OCI-LY7 (cell line): Measurements from ENCODE around the gene CSNK1E. TPM values are rescaled to one million over a fixed set of nuclear protein-coding genes. Genes with fewer than 3 reads are reported as not detected.

ENCODE experiments used
- BruUV-seq: library from RNA; stranded (reverse); fragments of 400-500 nt; replicated peaks from 2 replicates; lab custom pipeline; 2021; lab: Mats Ljungman, UMichigan
- CTCF ChIA-PET: fragments of 300-600 bp; sonication (Branson Sonifier 250); formaldehyde crosslinking; loops from one replicate; lab custom pipeline; 2022; ENCODE audit warnings: antibody characterized with exemption; ENCODE audit not compliant: unreplicated experiment; lab: Charles Lee
- POLR2A ChIA-PET: fragments of 300-600 bp; sonication (Branson Sonifier 250); formaldehyde crosslinking; loops from one replicate; lab custom pipeline; 2022; ENCODE audit warnings: antibody characterized with exemption; lab: Charles Lee
- DNase-seq: peaks from one replicate; pipeline ENCODE4 v3.0.0-alpha.2; 2015; ENCODE audit warnings: low spot score
- H2AFZ ChIP-seq: fragments of 200-600 bp; sonication (generic), shearing (Covaris generic); 2 replicates; pipeline ENCODE4 v1.6.1; 2014; ENCODE audit warnings: mild to moderate bottlenecking, antibody characterized with exemption, low read length, moderate library complexity
- H3K27ac ChIP-seq: fragments of 200-600 bp; sonication (generic); 2 replicates; pipeline ENCODE4 v1.5.1; 2014; ENCODE audit warnings: mixed run types, low read depth, mild to moderate bottlenecking, moderate library complexity, low read length, inconsistent platforms; ENCODE audit not compliant: poor library complexity, severe bottlenecking
- H3K36me3 ChIP-seq: fragments of 200-600 bp; sonication (generic); 2 replicates; pipeline ENCODE4 v1.6.1; 2014; ENCODE audit warnings: mild to moderate bottlenecking, antibody characterized with exemption, low read length, moderate library complexity, mixed read lengths; ENCODE audit not compliant: insufficient read depth
- H3K4me1 ChIP-seq: fragments of 200-600 bp; sonication (generic); 2 replicates; pipeline ENCODE4 v1.5.1; 2014; ENCODE audit warnings: mild to moderate bottlenecking, low read length; ENCODE audit not compliant: insufficient read depth, poor library complexity, severe bottlenecking
- H3K4me2 ChIP-seq: fragments of 200-600 bp; sonication (generic); 2 replicates; pipeline ENCODE4 v1.6.1; 2014; ENCODE audit warnings: mild to moderate bottlenecking, low read length
- H3K4me3 ChIP-seq: fragments of 200-600 bp; sonication (generic); 2 replicates; pipeline ENCODE4 v1.5.1; 2014; ENCODE audit warnings: mild to moderate bottlenecking, low read depth, low read length; ENCODE audit not compliant: poor library complexity, severe bottlenecking
- H3K79me2 ChIP-seq: fragments of 200-600 bp; sonication (generic); 2 replicates; pipeline ENCODE4 v1.6.1; 2016; ENCODE audit warnings: low read depth, mild to moderate bottlenecking, low read length, moderate library complexity, mixed read lengths; ENCODE audit not compliant: insufficient read depth
- H3K9me2 ChIP-seq: fragments of 200-600 bp; sonication (generic); 2 replicates; pipeline ENCODE4 v1.6.1; 2016; ENCODE audit warnings: mild to moderate bottlenecking, low read length, mixed read lengths; ENCODE audit not compliant: insufficient read depth
- H3K9me3 ChIP-seq: fragments of 200-600 bp; sonication (generic); 2 replicates; pipeline ENCODE4 v1.6.1; 2014; ENCODE audit warnings: mild to moderate bottlenecking, mixed run types, low read length, mixed read lengths
- H4K20me1 ChIP-seq: fragments of 200-600 bp; sonication (generic); 2 replicates; pipeline ENCODE4 v1.6.1; 2014; ENCODE audit warnings: mild to moderate bottlenecking, antibody characterized with exemption, low read length, moderate library complexity, mixed read lengths; ENCODE audit not compliant: insufficient read depth
- CTCF ChIP-seq: fragments of 200-600 bp; sonication (generic); conservative IDR thresholded peaks from 2 replicates; pipeline ENCODE4 v1.5.1; 2014; ENCODE audit warnings: mild to moderate bottlenecking, antibody characterized with exemption, low read length, moderate library complexity, mixed read lengths
- EZH2phosphoT487 ChIP-seq: fragments of 200-600 bp; sonication (generic); IDR thresholded peaks from 2 replicates; pipeline ENCODE4 v1.6.1; 2018; ENCODE audit warnings: low read depth, borderline replicate concordance, mild to moderate bottlenecking, mixed run types, antibody characterized with exemption, low read length, moderate library complexity, mixed read lengths
- intact Hi-C: fragments of 100-400 bp; cut with micrococcal nuclease; formaldehyde crosslinking; loops from one replicate; pipeline ENCODE4 v1.10.0; 2022; ENCODE audit not compliant: unreplicated experiment
- total RNA-seq, 2 experiments: library from RNA; depleted of rRNA in 1 of 2; stranded (reverse); fragments of >200 nt in 1 of 2; shearing (Covaris generic) in 1 of 2; gene quantifications; 2 replicates each; pipeline ENCODE4 v1.2.3, GENCODE V29; 2014 to 2022

Gene CSNK1E
- total RNA-seq, 2 experiments from 2014 or later, result 182 to 203 TPM

GRCh38 chr22:38244106-38244505 is 73.1 kb downstream of the CSNK1E start:
- peak; percentile 75 for DNase-seq
- Histone ChIP-seq H3K79me2 (no peaks in the 10 kb centered on the region), H3K36me3 (peaks cover 24% of the 10 kb centered on the region; the same call in 1 of the 2 replicates), H2AFZ (no peak overlapping the region), H3K4me1 (peaks cover 62% of the 10 kb centered on the region), H3K4me3 (peak overlapping the region; percentile 32), H3K4me2 (peak overlapping the region; percentile 65), H3K9me2 (no peaks in the 10 kb centered on the region), H4K20me1 (no peaks in the 10 kb centered on the region), H3K9me3 (no peaks in the 10 kb centered on the region), H3K27ac (peak overlapping the region; percentile 70)
- no peak for TF ChIP-seq CTCF
- no peak for TF ChIP-seq EZH2phosphoT487
- intact Hi-C loops, result loop anchor here (1.0 to 5.0 kb wide), 2 partner anchors 29 to 42 kb away; partner anchors contain the start of genes MAFF and TMEM184B
- ChIA-PET POLR2A (interaction anchor here (0.6 to 1.2 kb wide), 2 partner anchors 13 to 27 kb away, joined by 3 read pairs; no protein-coding TSS in a partner anchor), CTCF (no interaction called here)
- no TSS peak for BruUV-seq

GRCh38 chr22:38243007-38243765 is 74.0 kb downstream of the CSNK1E start:
- BruUV-seq, result no TSS peak
- peaks cover 24% of the 10 kb centered on the region; the same call in 1 of the 2 replicates for H3K36me3 ChIP-seq

More at GRCh38 chr22:38243007-38243765, 74.0 kb downstream of the CSNK1E start:
- peaks cover 62% of the 10 kb centered on the region for H3K4me1 ChIP-seq
- ChIA-PET POLR2A (interaction anchor here (1.0 to 1.2 kb wide), 2 partner anchors 14 to 31 kb away, joined by 3 to 6 read pairs; no protein-coding TSS in a partner anchor), CTCF (interaction anchor here (0.6 to 1.1 kb wide), 2 partner anchors 12 to 34 kb away, joined by 3 to 4 read pairs; no protein-coding TSS in a partner anchor)
- H3K4me2 ChIP-seq, result peak overlapping the region; percentile 65
- H3K79me2 ChIP-seq, result no peaks in the 10 kb centered on the region
- intact Hi-C loops, result loop anchor here (2.0 to 5.0 kb wide), 2 partner anchors 18 to 41 kb away; partner anchors contain the start of gene MAFF
- peak; percentile 23 for DNase-seq
- peak overlapping the region; percentile 32 for H3K4me3 ChIP-seq
- H3K9me3 ChIP-seq, result no peaks in the 10 kb centered on the region
- TF ChIP-seq CTCF, result no peak
- no peak for TF ChIP-seq EZH2phosphoT487
- no peaks in the 10 kb centered on the region for H3K9me2 ChIP-seq
- no peak overlapping the region for H2AFZ ChIP-seq
- peak overlapping the region; percentile 70 for H3K27ac ChIP-seq
- no peaks in the 10 kb centered on the region for H4K20me1 ChIP-seq
